Hepatocyte (in vitro differentiated cells): Measurements from ENCODE around the gene PRDM15. TPM values are rescaled to one million over a fixed set of nuclear protein-coding genes. Genes with fewer than 3 reads are reported as not detected.

Source experiments
- DNase-seq: peaks from one replicate; pipeline ENCODE4 v3.0.0-alpha.2; 2016; ENCODE audit warnings: low spot score
- H2AFZ ChIP-seq: fragments of 200-600 bp; sonication (generic); 2 replicates; pipeline ENCODE4 v1.6.0; 2016; ENCODE audit warnings: antibody characterized with exemption, mild to moderate bottlenecking
- H3K27ac ChIP-seq: fragments of 200-600 bp; sonication (generic); 2 replicates; pipeline ENCODE4 v1.5.1; 2016; ENCODE audit warnings: mild to moderate bottlenecking
- H3K27me3 ChIP-seq: fragments of 200-600 bp; sonication (generic); 2 replicates; pipeline ENCODE4 v1.6.1; 2016
- H3K36me3 ChIP-seq: fragments of 200-600 bp; sonication (generic); replicated peaks from 2 replicates; pipeline ENCODE4 v1.5.1; 2016; ENCODE audit warnings: low read depth; ENCODE audit not compliant: insufficient read depth
- H3K4me1 ChIP-seq: fragments of 200-600 bp; sonication (generic); 2 replicates; pipeline ENCODE4 v1.5.1; 2016; ENCODE audit warnings: mild to moderate bottlenecking, moderate library complexity; ENCODE audit not compliant: insufficient read depth
- H3K4me2 ChIP-seq: fragments of 200-600 bp; sonication (generic); 2 replicates; pipeline ENCODE4 v1.6.0; 2016
- H3K4me3 ChIP-seq: fragments of 200-600 bp; sonication (generic); 2 replicates; pipeline ENCODE4 v1.5.1; 2016; ENCODE audit warnings: mild to moderate bottlenecking
- H3K79me2 ChIP-seq: fragments of 200-600 bp; sonication (generic); 2 replicates; pipeline ENCODE4 v1.6.0; 2017; ENCODE audit warnings: mild to moderate bottlenecking
- H3K9me2 ChIP-seq: fragments of 200-600 bp; sonication (generic); replicated peaks from 2 replicates; pipeline ENCODE4 v1.6.0; 2017; ENCODE audit warnings: mild to moderate bottlenecking; ENCODE audit not compliant: insufficient read depth
- H3K9me3 ChIP-seq: fragments of 200-600 bp; sonication (generic); 2 replicates; pipeline ENCODE4 v1.5.1; 2016; ENCODE audit warnings: low read depth, mild to moderate bottlenecking
- H4K20me1 ChIP-seq: fragments of 200-600 bp; sonication (generic); 2 replicates; pipeline ENCODE4 v1.6.0; 2016; ENCODE audit warnings: mild to moderate bottlenecking; ENCODE audit not compliant: insufficient read depth, poor library complexity, severe bottlenecking
- EZH2 ChIP-seq: fragments of 200-600 bp; sonication (generic); IDR thresholded peaks from 2 replicates; pipeline ENCODE4 v1.6.1; 2016; ENCODE audit warnings: antibody characterized with exemption, mild to moderate bottlenecking, borderline replicate concordance
- EZH2phosphoT487 ChIP-seq: fragments of 200-600 bp; sonication (generic); IDR thresholded peaks from one replicate; pipeline ENCODE4 v1.6.1; 2018; ENCODE audit warnings: antibody characterized with exemption, mild to moderate bottlenecking, low read depth, moderate library complexity; ENCODE audit not compliant: unreplicated experiment, severe bottlenecking
- WGBS: methylation state at CpG from one replicate; pipeline ENCODE4 v1.1.6; 2016; ENCODE audit warnings: low lambda C conversion rate; ENCODE audit errors: missing lambda C conversion rate; 5-methylcytosine and 5-hydroxymethylcytosine counted together
- polyA plus RNA-seq: library from polyadenylated mRNA; unstranded; fragments of >200 nt; fragmentation: Nextera tagmentation; extraction: Ambion mirVana; gene quantifications from 2 replicates; pipeline ENCODE4 v1.2.1, GENCODE V29; 2016
- total RNA-seq: library from RNA; depleted of rRNA; stranded (reverse); fragments of >200 nt; gene quantifications from 2 replicates; pipeline ENCODE4 v1.2.3, GENCODE V29; 2014
- TF ChIP-seq, protein P1 (sequence below): fragments of 200-600 bp; sonication (generic); IDR thresholded peaks from 2 replicates; pipeline ENCODE4 v1.5.1; 2016; ENCODE audit warnings: antibody characterized with exemption, mild to moderate bottlenecking; ENCODE audit not compliant: poor library complexity

PRDM15 gene, protein sequence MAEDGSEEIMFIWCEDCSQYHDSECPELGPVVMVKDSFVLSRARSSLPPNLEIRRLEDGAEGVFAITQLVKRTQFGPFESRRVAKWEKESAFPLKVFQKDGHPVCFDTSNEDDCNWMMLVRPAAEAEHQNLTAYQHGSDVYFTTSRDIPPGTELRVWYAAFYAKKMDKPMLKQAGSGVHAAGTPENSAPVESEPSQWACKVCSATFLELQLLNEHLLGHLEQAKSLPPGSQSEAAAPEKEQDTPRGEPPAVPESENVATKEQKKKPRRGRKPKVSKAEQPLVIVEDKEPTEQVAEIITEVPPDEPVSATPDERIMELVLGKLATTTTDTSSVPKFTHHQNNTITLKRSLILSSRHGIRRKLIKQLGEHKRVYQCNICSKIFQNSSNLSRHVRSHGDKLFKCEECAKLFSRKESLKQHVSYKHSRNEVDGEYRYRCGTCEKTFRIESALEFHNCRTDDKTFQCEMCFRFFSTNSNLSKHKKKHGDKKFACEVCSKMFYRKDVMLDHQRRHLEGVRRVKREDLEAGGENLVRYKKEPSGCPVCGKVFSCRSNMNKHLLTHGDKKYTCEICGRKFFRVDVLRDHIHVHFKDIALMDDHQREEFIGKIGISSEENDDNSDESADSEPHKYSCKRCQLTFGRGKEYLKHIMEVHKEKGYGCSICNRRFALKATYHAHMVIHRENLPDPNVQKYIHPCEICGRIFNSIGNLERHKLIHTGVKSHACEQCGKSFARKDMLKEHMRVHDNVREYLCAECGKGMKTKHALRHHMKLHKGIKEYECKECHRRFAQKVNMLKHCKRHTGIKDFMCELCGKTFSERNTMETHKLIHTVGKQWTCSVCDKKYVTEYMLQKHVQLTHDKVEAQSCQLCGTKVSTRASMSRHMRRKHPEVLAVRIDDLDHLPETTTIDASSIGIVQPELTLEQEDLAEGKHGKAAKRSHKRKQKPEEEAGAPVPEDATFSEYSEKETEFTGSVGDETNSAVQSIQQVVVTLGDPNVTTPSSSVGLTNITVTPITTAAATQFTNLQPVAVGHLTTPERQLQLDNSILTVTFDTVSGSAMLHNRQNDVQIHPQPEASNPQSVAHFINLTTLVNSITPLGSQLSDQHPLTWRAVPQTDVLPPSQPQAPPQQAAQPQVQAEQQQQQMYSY
- total RNA-seq: 3.1 and 4.7 TPM in 2 replicates
- 2.5 and 3.0 TPM in 2 replicates for polyA plus RNA-seq

DNA sequence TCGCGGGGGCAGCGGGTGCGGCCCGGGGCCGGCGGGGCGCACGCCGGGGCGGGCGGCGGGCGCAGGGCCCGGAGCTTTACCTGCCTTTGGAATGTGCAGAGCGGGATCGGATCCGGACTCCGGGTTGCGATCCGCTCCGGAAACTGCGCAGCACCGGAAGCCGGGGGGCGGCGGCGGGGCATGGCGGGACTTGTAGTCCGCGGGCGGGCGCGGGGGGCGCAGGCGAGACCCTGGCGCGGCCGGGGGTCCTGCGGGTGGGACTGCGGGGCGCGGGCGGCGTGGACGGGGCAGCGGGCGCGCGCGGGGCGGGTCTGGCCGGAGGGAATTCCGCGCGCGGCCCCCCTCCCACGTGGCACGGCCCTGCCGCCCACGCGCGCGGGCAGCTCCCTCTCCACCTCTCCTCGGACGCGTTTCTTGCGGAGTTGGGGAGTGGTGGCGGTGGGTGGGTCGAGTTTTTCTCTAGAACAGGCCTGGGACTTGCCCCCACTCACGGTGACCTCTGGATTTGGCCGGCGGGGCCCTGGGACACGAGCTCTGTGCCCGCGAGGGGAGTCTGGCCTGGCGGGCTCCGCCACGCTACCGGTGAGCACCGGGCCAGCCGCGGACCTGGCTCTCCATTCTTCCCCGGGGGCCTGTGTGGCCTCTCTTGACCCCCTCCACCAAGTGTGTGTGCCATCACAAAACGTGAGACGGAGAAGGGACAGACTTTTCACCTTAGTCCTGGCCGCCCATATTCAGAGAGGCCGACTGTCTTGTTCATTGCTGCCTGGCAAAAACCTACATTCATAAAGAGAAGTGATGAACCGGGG is at the start of gene PRDM15:
Gene PRDM15, minus strand, starts transcription at position 155 of the 809 bp plus-strand sequence. CDS start 18,981 bp downstream, outside the sequence.
- H3K79me2 ChIP-seq: peaks cover 22% of the 10 kb centered on the region
- peak within 1 kb of the TSS; percentile 93 for H2AFZ ChIP-seq
- H3K27ac ChIP-seq: peak within 1 kb of the TSS; percentile 90
- H3K9me3 ChIP-seq: no peaks in the 10 kb centered on the region
- H4K20me1 ChIP-seq: no peaks in the 10 kb centered on the region
- H3K4me3 ChIP-seq: peak within 1 kb of the TSS; percentile 96
- peak; percentile 90 for DNase-seq
- TF ChIP-seq EZH2phosphoT487 (no peak), EZH2 (no peak)
- TF ChIP-seq, protein P1, sequence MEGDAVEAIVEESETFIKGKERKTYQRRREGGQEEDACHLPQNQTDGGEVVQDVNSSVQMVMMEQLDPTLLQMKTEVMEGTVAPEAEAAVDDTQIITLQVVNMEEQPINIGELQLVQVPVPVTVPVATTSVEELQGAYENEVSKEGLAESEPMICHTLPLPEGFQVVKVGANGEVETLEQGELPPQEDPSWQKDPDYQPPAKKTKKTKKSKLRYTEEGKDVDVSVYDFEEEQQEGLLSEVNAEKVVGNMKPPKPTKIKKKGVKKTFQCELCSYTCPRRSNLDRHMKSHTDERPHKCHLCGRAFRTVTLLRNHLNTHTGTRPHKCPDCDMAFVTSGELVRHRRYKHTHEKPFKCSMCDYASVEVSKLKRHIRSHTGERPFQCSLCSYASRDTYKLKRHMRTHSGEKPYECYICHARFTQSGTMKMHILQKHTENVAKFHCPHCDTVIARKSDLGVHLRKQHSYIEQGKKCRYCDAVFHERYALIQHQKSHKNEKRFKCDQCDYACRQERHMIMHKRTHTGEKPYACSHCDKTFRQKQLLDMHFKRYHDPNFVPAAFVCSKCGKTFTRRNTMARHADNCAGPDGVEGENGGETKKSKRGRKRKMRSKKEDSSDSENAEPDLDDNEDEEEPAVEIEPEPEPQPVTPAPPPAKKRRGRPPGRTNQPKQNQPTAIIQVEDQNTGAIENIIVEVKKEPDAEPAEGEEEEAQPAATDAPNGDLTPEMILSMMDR: no peak
- H3K4me2 ChIP-seq: peak within 1 kb of the TSS; percentile 99
- no peaks in the 10 kb centered on the region for H3K27me3 ChIP-seq
- no peaks in the 10 kb centered on the region for H3K36me3 ChIP-seq
- 5% methylated on average over 25 of the region's 89 CpGs for WGBS
- peaks cover 9% of the 10 kb centered on the region for H3K4me1 ChIP-seq
- no peaks in the 10 kb centered on the region for H3K9me2 ChIP-seq

DNA sequence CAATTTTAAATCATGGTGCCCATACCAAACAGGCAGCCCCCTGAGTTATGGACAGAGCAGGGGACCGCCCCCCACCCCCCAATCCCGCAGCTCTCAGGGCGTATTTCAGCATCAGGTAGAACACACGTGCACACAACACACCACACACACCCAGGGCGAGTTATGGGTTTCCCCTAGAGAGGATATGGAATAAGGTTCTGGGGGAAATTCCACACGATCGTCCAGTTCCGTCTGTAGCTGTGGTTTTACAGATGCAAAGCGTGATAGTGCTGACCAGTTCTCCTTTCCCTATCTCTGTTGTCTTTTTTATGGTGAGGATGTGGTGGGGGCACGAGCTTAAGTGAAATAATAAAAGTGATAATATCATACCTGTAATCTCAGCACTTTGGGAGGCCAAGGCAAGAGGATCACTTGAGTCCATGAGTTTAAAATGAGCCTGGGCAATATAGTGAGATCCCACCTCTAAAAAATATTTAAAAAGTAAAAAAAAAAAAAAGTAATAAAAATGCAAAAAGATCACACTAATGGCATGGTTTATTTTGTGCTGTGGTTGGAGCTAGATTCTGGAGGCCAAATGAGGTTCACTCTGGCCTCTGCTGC is 49.6 kb upstream of the PRDM15 start:
- H3K79me2 ChIP-seq: no peaks in the 10 kb centered on the region

More for the DNA sequence above, 49.6 kb upstream of the PRDM15 start:
- H3K27ac ChIP-seq: no peak overlapping the region
- no peaks in the 10 kb centered on the region for H3K36me3 ChIP-seq
- no peak overlapping the region for H3K4me3 ChIP-seq
- no peak overlapping the region for H2AFZ ChIP-seq
- no peak for DNase-seq
- no peaks in the 10 kb centered on the region for H3K9me3 ChIP-seq
- H4K20me1 ChIP-seq: no peaks in the 10 kb centered on the region
- H3K9me2 ChIP-seq: no peaks in the 10 kb centered on the region
- no peaks in the 10 kb centered on the region for H3K27me3 ChIP-seq
- WGBS: 83% methylated on average over 10 of the region's 10 CpGs
- TF ChIP-seq EZH2phosphoT487: no peak
- TF ChIP-seq EZH2: no peak
- TF ChIP-seq, protein P1: no peak
- no peak overlapping the region for H3K4me2 ChIP-seq
- H3K4me1 ChIP-seq: peaks cover 24% of the 10 kb centered on the region
